Measurements from ENCODE around the gene LCE3A.
"Not testable (repeated sequence)": the region's sequence is repeated elsewhere in the genome, so short reads cannot be mapped to it uniquely, and the experiment has no call there.

Gene LCE3A, protein sequence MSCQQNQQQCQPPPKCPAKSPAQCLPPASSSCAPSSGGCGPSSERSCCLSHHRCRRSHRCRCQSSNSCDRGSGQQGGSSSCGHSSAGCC

DNA sequence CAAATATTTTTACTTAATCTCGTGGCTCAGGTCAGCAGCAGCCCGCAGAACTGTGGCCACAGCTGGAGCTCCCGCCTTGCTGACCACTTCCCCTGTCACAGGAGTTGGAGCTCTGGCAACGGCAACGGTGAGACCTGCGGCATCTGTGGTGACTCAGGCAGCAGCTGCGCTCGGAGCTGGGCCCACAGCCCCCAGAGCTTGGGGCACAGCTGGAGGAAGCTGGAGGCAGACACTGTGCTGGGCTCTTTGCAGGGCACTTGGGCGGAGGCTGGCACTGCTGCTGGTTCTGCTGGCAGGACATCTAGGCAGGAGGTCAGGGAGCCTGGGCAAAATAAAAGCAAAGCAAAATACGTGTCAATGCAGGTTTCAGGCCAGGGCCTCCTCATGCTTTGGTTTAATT, at the start of gene LCE3A:
TSS of gene LCE3A (minus strand) at position 301 of the 400 bp plus-strand sequence. CDS start at position 301, 0 bp downstream.
- no peak for DNase-seq (ENCODE audit: low spot score)

DNA sequence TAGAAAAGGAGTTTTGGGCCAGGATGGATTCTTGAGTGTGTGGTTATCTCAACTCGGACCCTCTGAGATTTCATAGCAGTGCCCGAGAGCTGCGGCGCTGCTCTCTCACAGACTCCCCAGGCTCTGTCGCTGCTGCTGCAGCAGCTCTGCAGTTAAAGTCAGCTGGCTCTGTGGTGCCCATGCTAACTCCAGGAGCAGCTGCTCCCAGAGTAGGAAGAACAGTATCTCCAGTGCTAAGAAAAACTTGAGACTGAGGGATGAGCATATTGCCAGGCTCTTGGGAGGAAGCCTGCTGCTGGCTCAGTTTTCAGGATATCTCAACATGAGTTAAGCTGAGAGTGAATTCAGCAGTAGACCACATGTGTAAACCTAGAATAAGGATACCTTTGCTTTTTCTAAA, 44.7 kb upstream of the LCE3A start:
- no peak for DNase-seq (ENCODE audit: low spot score)

DNA sequence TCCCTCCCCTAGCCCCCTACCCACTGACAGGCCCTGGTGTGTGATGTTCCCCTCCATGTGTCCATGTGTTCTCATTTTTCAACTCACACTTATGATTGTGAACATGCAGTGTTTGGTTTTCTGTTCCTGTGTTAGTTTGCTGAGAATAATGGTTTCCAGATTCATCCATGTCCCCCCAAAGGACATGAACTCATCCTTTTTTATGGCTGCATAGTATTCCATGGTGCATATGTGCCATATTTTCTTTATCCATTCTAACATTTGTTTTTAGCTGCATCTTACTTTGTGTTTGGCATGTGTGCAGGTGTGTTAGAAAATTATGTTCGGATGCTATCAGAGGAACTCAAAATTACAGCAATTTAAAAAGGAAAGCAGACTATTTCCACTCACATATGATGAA, 43.3 kb upstream of the LCE3A start:
- not testable (repeated sequence) for DNase-seq (ENCODE audit: low spot score)

DNA sequence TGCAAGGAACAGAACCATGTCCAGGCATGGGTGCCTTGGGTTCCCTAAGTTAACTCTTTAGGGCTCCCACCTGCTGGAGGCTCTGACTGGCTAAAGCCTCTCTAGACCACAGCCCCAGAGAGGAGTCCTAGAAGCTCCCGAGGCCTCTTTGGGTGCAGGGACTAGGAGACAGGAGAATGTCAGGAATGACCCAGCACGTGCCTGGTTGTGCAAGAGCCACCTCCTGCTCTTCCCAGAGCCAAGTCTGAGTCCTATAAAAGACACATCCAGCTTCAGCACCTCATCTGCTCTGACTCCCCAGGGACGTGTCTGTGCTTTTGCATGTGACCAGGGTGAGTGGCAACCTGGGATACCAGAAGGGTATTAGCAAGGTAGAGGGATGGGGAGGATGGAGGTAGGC, 40.2 kb upstream of the LCE3A start, which contains the start of gene LCE2D:
TSS of gene LCE2D (plus strand) at position 283 of the 400 bp plus-strand sequence. CDS start 726 bp downstream, outside the sequence.
- DNase-seq (ENCODE audit: low spot score) = no peak

DNA sequence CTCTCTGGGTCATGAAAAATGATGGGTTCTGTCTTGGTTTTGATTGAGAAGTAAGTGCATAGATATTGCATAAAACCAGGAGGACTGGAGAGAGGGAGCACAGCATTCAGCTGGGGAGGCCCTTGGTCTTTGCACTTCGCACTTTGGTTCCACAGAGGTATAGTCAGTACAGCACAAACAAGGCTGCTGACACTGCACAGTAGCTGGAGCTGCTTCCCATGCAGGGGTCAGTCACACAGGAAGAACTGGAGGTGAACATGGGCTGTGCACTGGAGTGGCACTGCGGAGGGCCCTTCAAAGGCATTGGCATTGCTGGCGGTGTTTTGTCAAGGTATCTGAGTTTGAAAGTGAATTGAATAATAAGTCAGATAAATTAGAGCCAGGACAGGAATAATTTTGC, 35.7 kb upstream of the LCE3A start:
- DNase-seq (ENCODE audit: low spot score) = no peak

DNA sequence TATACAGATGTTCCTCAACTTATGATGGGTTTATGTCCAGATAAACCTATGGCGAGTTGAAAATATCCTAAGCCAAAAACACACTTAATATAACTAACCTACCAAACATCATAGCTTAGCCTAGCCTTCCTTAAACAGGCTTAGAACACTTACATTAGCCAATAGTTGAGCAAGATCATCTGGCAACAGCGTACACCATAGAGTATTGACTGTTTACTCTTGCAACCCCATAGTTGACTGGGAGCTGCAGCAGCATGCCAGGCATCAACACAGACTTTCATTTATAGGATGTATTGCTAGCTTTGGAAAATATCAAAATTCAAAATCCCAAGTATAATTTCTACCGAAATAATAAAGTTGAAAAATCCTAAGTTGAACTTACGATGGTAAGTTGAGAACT, 34.8 kb upstream of the LCE3A start:
- no peak for DNase-seq (ENCODE audit: low spot score)

DNA sequence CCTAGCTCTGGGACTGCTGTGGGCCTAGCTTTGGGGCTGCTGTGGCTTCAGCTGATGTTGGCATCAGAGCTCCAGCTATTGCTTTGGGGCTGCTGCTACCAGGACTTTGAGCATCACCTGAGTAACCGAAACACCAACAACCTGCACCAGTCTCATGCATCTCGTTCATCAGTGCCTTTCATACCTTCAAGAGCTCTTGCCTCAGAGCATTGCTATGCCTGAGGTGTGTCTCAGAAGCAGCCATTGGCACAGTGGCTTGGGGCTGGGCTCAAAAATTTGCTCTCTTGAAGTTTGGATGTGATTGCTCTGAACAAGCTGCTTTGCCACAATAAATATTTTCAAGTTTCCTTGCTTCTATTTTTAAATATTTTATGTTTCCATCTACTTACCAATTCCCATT, 33.6 kb upstream of the LCE3A start:
- DNase-seq (ENCODE audit: low spot score) = no peak

DNA sequence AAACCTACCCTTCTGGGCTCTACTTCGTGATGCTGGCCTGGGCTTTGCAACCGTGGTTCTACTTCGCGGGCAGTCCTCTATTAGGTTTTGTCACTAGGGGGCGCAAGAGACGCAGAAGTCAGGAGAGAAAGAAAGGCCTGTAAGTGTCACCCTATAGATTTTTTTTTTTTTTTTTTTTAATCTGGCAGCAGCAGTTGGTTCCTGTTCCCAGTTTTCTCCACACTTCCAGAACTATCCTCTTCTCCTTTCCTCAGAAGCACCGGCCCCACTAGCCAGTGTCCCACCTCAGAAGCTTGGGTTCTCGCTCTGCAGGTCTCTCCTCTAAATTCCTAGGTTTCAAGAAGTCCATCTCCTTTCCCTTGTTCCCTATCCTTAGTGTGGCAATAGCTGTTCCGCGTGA, 31.2 kb upstream of the LCE3A start:
- peak; percentile 71 for DNase-seq (ENCODE audit: low spot score)

DNA sequence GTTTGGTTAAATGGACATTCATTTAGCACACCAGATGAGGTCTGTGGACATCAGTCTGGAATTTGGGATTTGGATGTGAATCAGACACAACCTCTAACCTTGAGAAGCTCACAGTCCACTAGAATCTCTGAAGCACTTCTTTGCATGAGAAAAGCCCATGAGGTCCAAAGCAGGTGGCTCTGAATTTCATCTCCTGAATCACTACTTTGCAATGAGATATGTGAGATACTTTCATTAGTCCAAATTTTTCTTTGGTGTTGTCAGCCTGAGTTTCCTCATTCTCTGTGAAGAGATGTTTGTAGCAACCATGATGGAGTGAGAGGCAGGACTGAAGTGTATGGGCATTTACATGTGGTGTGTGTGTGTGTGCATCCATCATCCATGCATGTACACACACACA, 23.8 kb upstream of the LCE3A start:
- no peak for DNase-seq (ENCODE audit: low spot score)

DNA sequence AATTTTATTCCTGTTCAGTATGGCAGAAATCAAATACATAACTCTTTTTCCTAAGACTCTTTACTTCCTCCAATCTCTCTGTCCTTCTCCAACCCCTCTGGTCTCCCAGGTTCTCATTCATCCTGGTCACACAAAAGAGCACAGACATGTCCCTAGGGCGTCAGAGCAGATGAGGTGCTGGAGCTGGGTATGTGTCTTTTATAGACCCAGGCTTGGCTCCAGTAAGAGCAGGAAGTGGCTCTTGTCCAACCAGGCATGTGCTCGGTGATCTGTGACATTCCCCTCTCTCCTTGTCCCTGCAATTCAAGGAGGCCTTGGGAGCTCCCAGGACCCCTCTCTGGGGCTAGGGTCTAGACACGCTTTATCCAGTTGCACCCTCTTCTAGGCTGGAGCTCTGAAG, 22.2 kb upstream of the LCE3A start:
- no peak for DNase-seq (ENCODE audit: low spot score)

DNA sequence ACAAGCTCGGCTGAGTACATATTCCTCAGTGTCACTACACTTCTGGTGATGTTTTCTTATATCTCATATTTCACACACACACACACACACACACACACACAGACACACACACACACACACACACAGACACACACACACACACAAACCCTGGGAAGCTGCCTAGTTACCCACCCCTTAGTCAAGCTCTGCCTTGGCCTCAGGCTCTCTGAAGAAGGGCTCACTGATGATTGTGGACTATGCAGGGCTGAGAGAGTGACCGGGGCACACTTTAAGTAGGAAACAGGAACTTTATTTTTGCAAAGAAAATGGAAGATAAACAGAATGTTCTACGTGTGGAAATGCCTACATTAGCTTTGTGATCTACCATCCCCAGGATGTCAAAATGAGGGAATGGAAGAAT, 21.0 kb upstream of the LCE3A start:
- no peak for DNase-seq (ENCODE audit: low spot score)

DNA sequence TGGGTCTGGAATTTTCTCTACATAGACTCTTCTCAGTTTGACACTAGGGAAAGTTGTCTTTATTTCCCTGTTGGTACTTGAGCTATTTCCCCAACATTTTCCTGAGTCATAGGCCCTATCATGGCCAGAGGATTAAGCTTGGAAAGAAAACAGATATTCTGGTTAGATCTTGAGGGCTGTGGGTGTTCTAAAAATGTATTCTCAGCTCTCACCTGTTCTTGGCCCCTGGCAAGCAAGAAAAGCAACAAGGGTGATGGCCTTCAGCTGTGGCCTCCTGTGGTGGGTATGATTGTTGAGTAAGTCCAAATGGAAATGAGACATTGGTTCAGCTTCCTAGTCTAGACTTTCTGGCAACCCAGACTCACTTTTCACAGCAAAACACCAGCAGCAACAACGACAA, 17.4 kb upstream of the LCE3A start:
- DNase-seq (ENCODE audit: low spot score) = no peak

DNA sequence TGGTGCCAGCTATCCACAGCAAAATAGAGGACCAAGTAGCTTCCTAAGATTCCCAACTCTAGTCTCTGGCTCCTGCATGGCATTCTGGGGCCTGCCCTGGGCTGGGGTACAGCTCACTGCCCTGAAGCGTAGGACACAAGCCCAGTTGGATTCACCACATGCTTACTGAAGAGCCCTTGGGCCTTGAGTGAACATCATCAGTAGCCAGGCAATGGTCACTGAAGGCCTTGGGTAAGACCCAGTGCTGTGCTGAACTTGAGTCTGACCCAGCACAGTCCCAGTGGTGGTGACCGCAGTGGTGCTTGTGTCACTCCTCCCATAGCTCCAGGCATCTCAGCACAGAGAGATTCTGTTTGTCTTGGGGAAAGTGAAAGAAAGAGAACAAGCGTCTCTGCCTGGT, 7.7 kb upstream of the LCE3A start:
- no peak for DNase-seq (ENCODE audit: low spot score)

DNA sequence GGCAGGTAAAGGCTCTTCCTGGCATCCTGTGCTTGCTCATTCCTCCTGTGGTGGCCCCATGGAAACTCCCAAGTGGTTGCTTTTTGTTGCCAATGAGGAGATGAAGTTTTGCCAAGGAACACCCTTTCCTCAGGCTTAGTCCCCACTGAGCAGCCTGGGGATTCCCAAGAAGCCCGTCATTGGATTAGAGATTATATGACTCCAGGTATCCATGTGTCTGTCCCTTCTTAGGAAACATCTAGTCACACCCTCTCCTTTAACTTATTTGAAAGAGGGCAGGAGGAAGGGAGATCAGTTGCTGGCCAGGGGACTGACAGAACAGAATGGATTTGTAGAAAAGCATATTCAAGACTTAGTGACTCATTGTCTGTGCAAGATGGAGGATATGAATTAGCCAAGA, 3.8 kb upstream of the LCE3A start:
- DNase-seq (ENCODE audit: low spot score) = no peak

DNA sequence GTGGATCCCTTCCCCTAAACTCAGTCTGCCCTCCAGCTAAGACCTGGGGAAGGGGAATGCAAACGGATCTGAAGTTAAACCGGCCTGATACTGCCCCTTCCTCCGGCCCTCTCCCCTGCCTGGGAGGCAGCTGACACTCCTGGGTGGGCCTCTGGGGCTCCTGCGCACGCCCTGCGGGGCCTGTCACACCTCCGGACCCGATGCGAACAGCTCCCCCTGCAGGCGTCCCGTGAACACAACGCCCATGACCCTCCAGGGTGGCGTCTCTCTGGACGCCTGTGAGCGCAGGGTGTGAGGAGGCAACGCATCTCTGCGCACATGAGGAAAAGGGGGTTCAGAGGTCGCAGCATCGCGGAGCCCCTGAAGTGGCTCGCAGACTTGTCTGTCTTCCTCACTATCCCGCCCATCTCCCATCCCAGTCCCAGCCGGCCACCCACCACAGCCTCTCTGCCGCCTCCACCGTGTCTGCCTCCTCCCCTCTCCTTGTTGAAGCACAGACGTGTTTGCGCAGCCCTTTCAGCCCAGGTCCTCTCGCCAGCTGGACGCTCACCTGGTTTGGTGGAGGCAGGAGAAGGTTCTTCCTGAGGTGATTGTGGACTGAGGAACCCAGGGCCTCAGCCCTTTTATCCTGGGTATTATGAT, 421 bp upstream of the LCE3A start:
- no peak for DNase-seq (ENCODE audit: low spot score)

DNA sequence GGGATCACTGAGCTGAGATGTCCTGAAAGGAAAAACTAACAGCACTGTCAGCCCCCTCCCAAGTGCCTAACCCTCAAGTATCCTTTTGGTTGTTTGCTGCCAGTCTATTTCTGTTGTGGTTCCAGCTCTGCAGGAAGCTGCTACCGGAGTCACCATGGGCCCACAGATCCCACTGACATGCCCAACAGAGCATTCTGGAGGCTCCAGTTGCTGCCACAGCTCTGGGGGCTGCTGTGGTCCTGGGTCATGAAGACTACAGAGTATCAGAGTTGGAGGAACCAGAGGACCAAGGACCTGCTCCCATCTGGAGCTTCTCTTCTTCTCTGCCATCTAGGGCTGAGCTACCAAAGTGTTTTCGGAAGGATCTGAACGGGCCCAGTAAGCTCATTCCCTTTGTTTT, 910 bp downstream of the LCE3A start:
- no peak for DNase-seq (ENCODE audit: low spot score)

DNA sequence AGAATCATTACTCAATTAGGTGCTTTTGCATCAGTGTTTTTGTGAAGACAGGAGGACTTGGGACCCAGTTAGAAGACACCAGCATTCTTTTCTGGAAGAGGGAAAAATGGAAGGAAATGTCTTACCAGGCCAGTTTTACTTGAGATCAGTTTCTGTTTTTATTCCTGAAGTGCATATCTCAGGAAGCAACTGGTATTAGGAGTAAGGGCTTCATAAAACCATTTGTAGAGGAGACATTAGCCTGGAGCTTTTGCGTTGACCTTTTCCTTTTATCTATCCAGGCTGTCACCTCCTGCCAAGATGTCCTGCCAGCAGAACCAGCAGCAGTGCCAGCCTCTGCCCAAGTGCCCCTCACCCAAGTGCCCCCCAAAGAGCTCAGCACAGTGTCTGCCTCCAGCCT, 9.4 kb downstream of the LCE3A start, which contains the start of gene LCE3B:
TSS of gene LCE3B (plus strand) at position 301 of the 400 bp plus-strand sequence. CDS start at position 301, 0 bp downstream.
- no peak for DNase-seq (ENCODE audit: low spot score)

DNA sequence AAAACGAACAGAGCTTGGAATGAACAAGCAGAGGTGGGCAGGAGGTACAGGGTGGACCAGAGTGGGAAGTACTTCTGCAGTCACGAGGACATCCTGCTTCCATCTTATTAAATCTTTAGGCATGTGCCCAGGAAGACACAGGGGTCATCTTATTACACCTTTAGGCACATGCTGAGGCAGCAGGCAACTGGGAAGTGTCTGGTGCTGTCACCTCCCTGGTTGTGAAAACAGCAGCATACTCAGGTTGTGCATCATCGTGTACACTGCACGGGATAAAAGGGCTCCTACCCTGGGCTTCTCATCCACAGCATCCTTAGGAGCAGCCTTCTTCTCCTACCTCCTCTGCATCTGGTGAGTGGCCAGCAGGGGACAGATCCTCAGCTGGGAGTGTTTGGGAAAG, 23.0 kb downstream of the LCE3A start, which contains the start of gene LCE3C:
TSS of gene LCE3C (plus strand) at position 301 of the 400 bp plus-strand sequence. CDS start 498 bp downstream, outside the sequence.
- DNase-seq (ENCODE audit: low spot score) = peak; percentile 7

DNA sequence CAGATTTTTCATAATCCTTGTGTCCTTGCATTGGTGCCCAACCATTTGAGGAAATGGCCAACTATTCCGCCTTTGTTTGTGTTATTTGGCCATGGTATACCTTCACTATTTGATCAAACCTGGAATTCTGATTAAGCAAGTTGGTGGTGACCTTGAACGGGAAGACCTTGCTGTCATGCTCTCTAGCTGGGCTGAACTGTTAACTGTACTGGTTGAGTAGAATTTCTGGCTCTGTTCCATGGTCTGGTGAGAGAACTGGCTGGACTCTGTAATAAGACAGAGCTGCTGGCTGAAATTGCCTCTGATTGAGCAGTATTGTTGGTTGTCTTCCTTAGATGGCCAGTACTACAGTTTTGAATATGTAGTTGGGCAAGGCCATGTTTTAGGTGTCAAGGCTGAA, 25.9 kb downstream of the LCE3A start:
- DNase-seq (ENCODE audit: low spot score) = no peak

DNA sequence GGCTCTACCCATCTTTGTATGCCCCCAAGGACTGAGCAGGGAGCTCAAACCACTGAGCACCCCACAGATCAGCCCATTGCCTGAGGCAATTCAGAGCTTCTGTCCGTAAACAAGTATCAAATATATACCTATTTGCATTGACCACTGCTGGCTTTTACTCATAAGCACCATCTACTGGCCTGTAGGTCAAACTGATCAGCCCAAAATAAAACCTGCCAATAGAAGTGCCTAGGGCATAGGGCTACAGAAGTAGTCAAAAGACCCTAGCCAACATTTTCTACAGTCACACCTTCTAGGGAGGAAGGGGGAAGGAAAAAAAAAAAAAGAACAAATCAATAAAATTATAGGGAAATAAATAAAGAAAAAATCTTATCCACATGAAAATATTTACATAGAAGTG, 37.3 kb downstream of the LCE3A start:
- DNase-seq (ENCODE audit: low spot score) = no peak

DNA sequence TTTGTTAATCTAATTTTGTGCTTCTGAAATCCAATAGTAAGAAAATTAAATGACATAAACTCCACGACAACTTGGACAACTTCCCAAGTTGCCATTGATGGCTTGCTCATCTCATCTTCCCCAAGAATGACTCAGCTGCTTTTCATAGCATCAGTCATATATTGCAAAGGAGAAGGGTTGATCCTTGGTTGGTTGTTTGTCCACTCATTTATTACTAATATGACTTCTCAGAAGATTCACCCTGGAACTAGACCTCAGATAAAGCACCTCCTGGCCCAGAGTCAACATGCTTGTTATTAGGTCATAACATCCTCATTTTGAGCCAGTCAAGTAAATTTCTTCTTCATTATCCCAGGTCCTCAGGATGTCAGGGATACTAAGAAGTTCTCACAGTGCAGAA, 40.3 kb downstream of the LCE3A start:
- DNase-seq (ENCODE audit: low spot score) = no peak

DNA sequence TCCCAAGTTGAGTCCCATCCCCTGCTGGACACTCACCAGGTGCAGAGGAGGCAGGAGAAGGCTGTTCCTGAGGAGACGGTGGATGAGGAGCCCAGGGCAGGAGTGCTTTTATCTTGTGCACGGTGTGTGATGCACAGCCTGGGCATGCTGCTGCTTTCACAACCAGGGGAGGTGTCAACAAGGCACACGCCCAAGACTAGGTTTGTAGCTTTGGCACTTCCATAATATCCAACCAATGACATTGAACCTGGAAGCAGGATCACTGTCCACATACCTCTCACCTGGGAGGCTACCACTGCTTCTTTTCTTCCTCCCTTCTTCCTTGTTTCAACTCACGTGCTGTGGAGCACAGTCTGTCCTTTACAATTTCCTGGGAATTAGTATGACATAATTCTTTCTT, 42.5 kb downstream of the LCE3A start, which contains the start of gene LCE3D:
TSS of gene LCE3D (minus strand) at position 84 of the 400 bp plus-strand sequence. CDS start 580 bp downstream, outside the sequence.
- no peak for DNase-seq (ENCODE audit: low spot score)

DNA sequence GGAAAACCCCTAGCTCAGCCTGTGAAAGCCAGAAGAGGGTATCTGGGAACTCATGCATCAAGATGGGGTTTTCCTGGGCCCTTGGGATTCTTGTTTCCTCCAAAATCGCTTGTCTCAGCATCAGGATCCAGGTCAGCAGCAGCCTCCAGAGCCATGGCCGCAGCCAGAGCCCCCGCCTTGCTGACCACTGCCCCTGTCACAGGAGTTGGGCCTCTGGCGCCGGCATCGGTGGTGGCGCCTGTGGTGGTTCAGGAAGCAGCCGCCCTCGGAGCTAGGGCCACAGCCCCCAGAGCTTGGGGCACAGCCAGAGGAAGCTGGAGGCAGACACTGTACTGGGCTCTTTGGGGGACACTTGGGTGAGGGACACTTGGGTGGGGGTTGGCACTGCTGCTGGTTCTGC, 43.4 kb downstream of the LCE3A start:
- not testable (repeated sequence) for DNase-seq (ENCODE audit: low spot score)

DNA sequence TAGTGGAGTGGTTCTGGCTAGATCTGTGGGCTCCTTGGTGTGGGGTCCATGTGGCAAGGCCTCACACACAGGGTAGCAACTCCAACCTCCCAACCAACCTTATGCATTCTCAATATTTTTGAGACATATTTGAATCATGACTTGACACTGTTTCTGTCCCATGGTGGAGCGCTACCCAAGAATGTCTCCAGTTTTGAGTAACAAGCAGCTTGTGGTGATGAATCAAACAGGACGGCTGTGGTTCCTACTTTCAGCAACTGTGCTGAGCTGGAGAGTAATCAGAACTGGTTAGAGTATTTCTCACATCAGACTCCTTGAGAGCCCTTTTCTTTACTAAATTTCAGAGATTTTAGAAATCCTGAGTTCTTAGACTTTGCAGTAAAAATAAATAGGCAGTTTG, 45.7 kb downstream of the LCE3A start:
- DNase-seq (ENCODE audit: low spot score) = no peak

All from AG20443 (cell line).